ENCODE data around the gene NPY2R.

- TF ChIP-seq CTCF (conservative IDR thresholded peaks at IDR 0.05; ENCODE audit: low read depth, low read length), result peak; percentile 37; the same call in 1 of the 2 replicates
- no peak for TF ChIP-seq EZH2 (IDR thresholded peaks at IDR 0.05; ENCODE audit: low read length, unreplicated experiment)
Observed at GRCh38 chr4:155248002-155248896, 39.8 kb downstream of the NPY2R start.

All from PC-3 (cell line).